HG03159 (cell line): Measurements from ENCODE around the gene SBK2.

ENCODE experiments used
- ATAC-seq: cut with Tn5 transposase; IDR thresholded peaks from one replicate; pipeline ENCODE4 v1.9.1; 2021; ENCODE audit warnings: mild to moderate bottlenecking, moderate library complexity; ENCODE audit not compliant: unreplicated experiment

Gene SBK2

GRCh38 chr19:55554741-55555152 is 17.8 kb upstream of the SBK2 start:
- no peak for ATAC-seq

- ATAC-seq = no peak
Observed at GRCh38 chr19:55554302-55554701, 17.4 kb upstream of the SBK2 start.

- no peak for ATAC-seq
Observed at GRCh38 chr19:55553217-55554182, 16.6 kb upstream of the SBK2 start.

- ATAC-seq = no peak
Observed at GRCh38 chr19:55552620-55553019, 15.7 kb upstream of the SBK2 start.

- no peak for ATAC-seq
Observed at GRCh38 chr19:55552206-55552605, 15.3 kb upstream of the SBK2 start.

GRCh38 chr19:55550321-55550650 is 13.4 kb upstream of the SBK2 start:
- no peak for ATAC-seq

- ATAC-seq = no peak
Observed at GRCh38 chr19:55549500-55550320, 12.8 kb upstream of the SBK2 start.

- no peak for ATAC-seq
Observed at GRCh38 chr19:55546822-55547614, 10.1 kb upstream of the SBK2 start.

GRCh38 chr19:55546011-55546410 is 9.1 kb upstream of the SBK2 start:
- no peak for ATAC-seq

- ATAC-seq = no peak
Observed at GRCh38 chr19:55545443-55545842, 8.5 kb upstream of the SBK2 start, which contains the start of gene SBK3. Gene SBK3, minus strand, starts transcription at chr19:55545543. Its CDS starts 0 bp downstream, at chr19:55545543.

GRCh38 chr19:55544776-55545439 is 8.0 kb upstream of the SBK2 start:
- no peak for ATAC-seq

- no peak for ATAC-seq
Observed at GRCh38 chr19:55544014-55544413, 7.1 kb upstream of the SBK2 start.

- no peak for ATAC-seq
Observed at GRCh38 chr19:55543567-55543966, 6.6 kb upstream of the SBK2 start.

- ATAC-seq = no peak
Observed at GRCh38 chr19:55542292-55542855, 5.4 kb upstream of the SBK2 start.

- no peak for ATAC-seq
Observed at GRCh38 chr19:55541091-55541490, 4.2 kb upstream of the SBK2 start.

- no peak for ATAC-seq
Observed at GRCh38 chr19:55540619-55541018, 3.7 kb upstream of the SBK2 start.

GRCh38 chr19:55539090-55539984 is 2.4 kb upstream of the SBK2 start:
- no peak for ATAC-seq

- no peak for ATAC-seq
Observed at GRCh38 chr19:55538132-55538531, 1.2 kb upstream of the SBK2 start.

GRCh38 chr19:55537741-55538111 is 793 bp upstream of the SBK2 start:
- no peak for ATAC-seq
